Measurements from ENCODE around the gene BANP. TPM values are rescaled to one million over a fixed set of nuclear protein-coding genes. Genes with fewer than 3 reads are reported as not detected.
"Not testable (repeated sequence)": the region's sequence is repeated elsewhere in the genome, so short reads cannot be mapped to it uniquely, and the experiment has no call there.

The BANP gene
- total and polyA plus RNA-seq, 4 experiments from 2014 or later: 10.7 to 72.7 (median 44.1) TPM

DNA sequence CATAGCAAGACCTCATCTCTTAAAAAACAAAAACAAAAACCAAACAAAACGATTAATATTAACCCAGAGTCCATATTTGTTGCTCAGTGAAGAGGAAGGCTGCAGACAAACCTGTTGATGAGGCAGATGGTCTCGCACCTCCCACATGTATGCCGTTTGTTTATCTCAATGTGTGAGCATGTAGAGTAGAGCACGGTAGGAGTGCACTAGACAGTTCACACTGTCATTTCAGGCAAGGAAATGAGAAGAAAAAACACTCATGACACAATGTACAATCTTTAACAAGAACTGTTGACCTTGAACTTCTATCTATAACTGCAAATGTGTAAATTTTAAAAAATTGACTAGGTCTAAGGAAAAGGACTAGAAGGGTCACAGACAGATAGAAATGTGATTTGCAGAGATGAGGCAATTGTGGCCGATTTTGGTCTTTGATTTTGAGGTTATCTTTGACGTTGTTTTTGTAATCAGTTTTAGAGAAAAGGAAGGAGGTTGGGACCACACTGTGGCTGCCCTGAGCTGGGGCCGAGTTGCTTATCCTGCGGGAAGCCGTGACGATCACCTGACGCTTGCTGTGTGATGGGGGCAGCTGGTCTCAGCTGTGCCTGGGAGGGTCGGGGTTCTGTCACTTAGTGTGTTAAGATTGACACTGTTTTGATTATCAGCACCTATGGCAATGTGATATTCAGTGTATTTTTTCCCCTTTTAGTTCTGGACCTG is 28.8 kb downstream of the BANP start:
- H3K9me3 Mint-ChIP-seq; POLR2A ChIA-PET (ENCODE audit: partially characterized antibody); H3K4me1 ChIP-seq (ENCODE audit: insufficient read depth, low read length); H3K27me3 ChIP-seq (ENCODE audit: insufficient read depth, low read length); H3K27ac ChIP-seq (ENCODE audit: low read depth, low read length); intact Hi-C loops (cut with micrococcal nuclease); H3K9me3 ChIP-seq (ENCODE audit: control insufficient read depth in 1 of 2, low read length in 2 of 2); CTCF ChIA-PET (ENCODE audit: partially characterized antibody); H3K27me3 Mint-ChIP-seq; H3K4me3 ChIP-seq (ENCODE audit: low read length in 2 of 2): not testable (repeated sequence)
- peak overlapping the region in 2 of 8 donors; percentile 3 to 54 for H3K4me3 Mint-ChIP-seq
- DNase-seq: peak in 2 of 5 donors; percentile 11 to 25
- peaks cover 11% of the 10 kb centered on the region for H3K36me3 ChIP-seq (ENCODE audit: insufficient read depth, low read length)
- H3K4me1 Mint-ChIP-seq: peaks cover 4 to 55% (median 22%) of the 10 kb centered on the region in 4 donors
- peaks cover 41 to 72% of the 10 kb centered on the region in 2 donors for H3K36me3 Mint-ChIP-seq
- H3K27ac Mint-ChIP-seq: peak overlapping the region in 6 of 7 donors; percentile 44 to 83 (median 60)

DNA sequence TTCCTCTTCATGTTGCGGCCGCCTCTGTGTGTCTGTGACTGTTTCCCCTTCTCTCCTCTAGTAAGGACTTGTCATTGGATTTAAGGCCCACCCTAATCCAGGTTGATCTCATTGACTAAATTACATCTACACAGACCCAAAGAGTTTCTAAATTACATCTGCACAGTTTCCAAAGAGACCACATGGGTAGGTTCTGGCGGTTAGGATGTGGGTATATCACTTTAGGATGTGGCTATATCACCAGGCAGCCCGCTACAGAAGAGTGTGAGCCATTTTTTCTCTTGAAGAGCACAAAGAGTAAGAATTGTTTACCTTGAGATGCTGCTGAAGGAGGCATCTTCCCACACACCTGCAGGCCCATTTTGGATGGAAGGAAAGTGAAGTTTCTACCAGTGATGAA is 30.1 kb downstream of the BANP start:
- H3K9me3 ChIP-seq (ENCODE audit: control insufficient read depth in 1 of 2, low read length in 2 of 2); H3K4me3 ChIP-seq (ENCODE audit: low read length in 2 of 2); H3K27me3 Mint-ChIP-seq; CTCF ChIA-PET (ENCODE audit: partially characterized antibody); H3K27ac ChIP-seq (ENCODE audit: low read depth, low read length); H3K4me1 ChIP-seq (ENCODE audit: insufficient read depth, low read length); POLR2A ChIA-PET (ENCODE audit: partially characterized antibody); H3K27me3 ChIP-seq (ENCODE audit: insufficient read depth, low read length); H3K9me3 Mint-ChIP-seq; intact Hi-C loops (cut with micrococcal nuclease): not testable (repeated sequence)
- peak in 3 of 5 donors; percentile 14 to 42 (median 35) for DNase-seq
- Mint-ChIP-seq H3K4me3 (peak overlapping the region in 2 of 8 donors; percentile 35 to 56), H3K27ac (peak overlapping the region in 4 of 7 donors; percentile 52 to 83 (median 70)), H3K36me3 (peaks cover 38 to 75% of the 10 kb centered on the region in 2 donors), H3K4me1 (peaks cover 3 to 50% (median 21%) of the 10 kb centered on the region in 4 donors)
- H3K36me3 ChIP-seq (ENCODE audit: insufficient read depth, low read length): peaks cover 12% of the 10 kb centered on the region

DNA sequence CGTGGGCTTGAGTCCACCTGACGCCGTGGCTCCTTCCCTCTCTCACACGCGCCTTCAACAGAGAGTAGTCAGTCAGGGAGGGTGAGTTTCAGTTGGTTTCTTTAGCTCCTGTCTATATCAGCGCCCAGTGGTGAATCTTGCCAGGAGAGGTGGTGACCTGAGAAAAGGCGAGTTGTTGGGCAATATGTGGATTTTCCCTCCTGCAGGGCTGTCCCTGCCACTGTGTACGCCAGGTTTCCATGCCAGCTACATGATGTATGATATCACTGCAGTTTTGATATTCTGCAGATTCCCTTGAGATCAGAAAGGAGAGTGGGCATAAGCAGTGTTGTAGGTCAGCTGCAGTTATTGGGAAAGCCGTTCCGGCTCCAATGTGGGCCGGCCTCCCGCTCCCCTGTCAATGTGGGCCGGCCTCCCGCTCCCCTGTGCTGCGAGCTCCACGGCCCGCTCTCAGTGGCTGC is 31.4 kb downstream of the BANP start:
- no peak overlapping the region for H3K27ac Mint-ChIP-seq
- peaks cover 0 to 1% (median 0%) of the 10 kb centered on the region in 8 donors for H3K9me3 Mint-ChIP-seq
- ChIA-PET POLR2A (ENCODE audit: partially characterized antibody) (no interaction called here), CTCF (ENCODE audit: partially characterized antibody) (no interaction called here)
- H3K27me3 ChIP-seq (ENCODE audit: insufficient read depth, low read length): no peaks in the 10 kb centered on the region
- peaks cover 0 to 50% (median 20%) of the 10 kb centered on the region in 4 donors for H3K4me1 Mint-ChIP-seq
- no peaks in the 10 kb centered on the region for H3K9me3 ChIP-seq (ENCODE audit: control insufficient read depth in 1 of 2, low read length in 2 of 2)
- peaks cover 3% of the 10 kb centered on the region for H3K4me1 ChIP-seq (ENCODE audit: insufficient read depth, low read length)
- no peak for DNase-seq
- H3K36me3 ChIP-seq (ENCODE audit: insufficient read depth, low read length): peaks cover 12% of the 10 kb centered on the region
- intact Hi-C loops (cut with micrococcal nuclease): no loop called here
- no peaks in the 10 kb centered on the region for H3K27me3 Mint-ChIP-seq
- no peak overlapping the region for H3K4me3 ChIP-seq (ENCODE audit: low read length in 2 of 2)
- H3K36me3 Mint-ChIP-seq: peaks cover 40 to 74% of the 10 kb centered on the region in 2 donors
- H3K27ac ChIP-seq (ENCODE audit: low read depth, low read length): no peak overlapping the region
- H3K4me3 Mint-ChIP-seq: no peak overlapping the region

DNA sequence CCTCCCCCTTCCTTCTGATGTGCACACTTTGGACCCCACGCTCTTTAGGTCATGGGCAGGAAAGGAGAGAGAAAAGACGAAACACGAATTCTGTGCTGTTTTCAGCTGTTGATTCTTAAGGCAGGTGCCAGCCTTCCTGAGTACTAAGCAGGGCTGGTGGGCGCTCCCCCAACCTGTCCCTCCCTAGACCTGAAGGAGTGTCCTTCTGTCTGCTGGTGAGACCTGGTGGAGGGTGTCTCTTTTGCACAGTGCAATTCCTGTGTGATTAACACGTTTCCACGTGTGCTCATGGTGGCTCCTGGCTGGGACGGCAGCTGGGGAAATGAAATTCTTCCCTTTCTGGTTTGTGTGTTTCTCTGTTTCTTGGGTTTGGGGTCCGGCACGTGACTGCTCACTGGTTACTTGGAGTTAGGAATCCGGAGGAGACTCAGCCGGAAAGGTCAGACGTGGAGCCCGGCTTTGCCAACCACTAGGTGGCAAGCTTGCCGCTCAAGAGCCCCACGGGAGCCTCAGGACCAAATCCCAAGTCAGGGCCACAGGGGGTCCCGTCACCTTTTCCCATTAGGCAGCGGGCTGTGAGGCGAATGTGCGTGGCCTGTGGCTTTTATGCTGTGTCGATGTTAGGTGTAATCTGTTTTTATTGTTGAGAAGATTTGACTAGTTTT is 32.0 kb downstream of the BANP start:
- H3K9me3 ChIP-seq (ENCODE audit: control insufficient read depth in 1 of 2, low read length in 2 of 2); H3K9me3 Mint-ChIP-seq; H3K27ac Mint-ChIP-seq; intact Hi-C loops (cut with micrococcal nuclease); H3K4me1 ChIP-seq (ENCODE audit: insufficient read depth, low read length); H3K4me3 ChIP-seq (ENCODE audit: low read length in 2 of 2); POLR2A ChIA-PET (ENCODE audit: partially characterized antibody); H3K4me3 Mint-ChIP-seq; H3K27ac ChIP-seq (ENCODE audit: low read depth, low read length); CTCF ChIA-PET (ENCODE audit: partially characterized antibody); H3K27me3 Mint-ChIP-seq; DNase-seq; H3K27me3 ChIP-seq (ENCODE audit: insufficient read depth, low read length): not testable (repeated sequence)
- peaks cover 12% of the 10 kb centered on the region for H3K36me3 ChIP-seq (ENCODE audit: insufficient read depth, low read length)
- Mint-ChIP-seq H3K4me1 (peaks cover 0 to 49% (median 20%) of the 10 kb centered on the region in 4 donors), H3K36me3 (peaks cover 40 to 75% of the 10 kb centered on the region in 2 donors)

DNA sequence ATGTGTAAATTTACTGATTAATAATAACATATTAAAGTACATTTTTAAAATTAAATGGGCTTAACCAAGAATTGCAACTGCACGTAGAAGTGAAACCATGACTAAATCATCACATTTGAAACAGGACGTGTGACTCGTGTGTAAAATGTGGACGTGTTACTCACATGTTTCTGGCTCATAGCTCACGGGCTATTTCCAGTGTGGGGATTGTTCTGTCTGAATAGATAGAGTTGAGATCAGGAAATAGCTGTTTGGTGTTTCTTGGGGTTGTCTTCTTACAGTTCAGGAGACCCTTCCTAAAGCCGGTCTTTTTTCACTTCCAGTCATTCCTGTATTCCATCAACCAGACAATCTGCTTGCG is 32.5 kb downstream of the BANP start:
- H3K4me1 ChIP-seq (ENCODE audit: insufficient read depth, low read length); intact Hi-C loops (cut with micrococcal nuclease); H3K9me3 ChIP-seq (ENCODE audit: control insufficient read depth in 1 of 2, low read length in 2 of 2); H3K4me3 ChIP-seq (ENCODE audit: low read length in 2 of 2); DNase-seq; H3K9me3 Mint-ChIP-seq; H3K27ac ChIP-seq (ENCODE audit: low read depth, low read length); H3K4me3 Mint-ChIP-seq; H3K27me3 ChIP-seq (ENCODE audit: insufficient read depth, low read length); POLR2A ChIA-PET (ENCODE audit: partially characterized antibody); H3K27me3 Mint-ChIP-seq; H3K27ac Mint-ChIP-seq; CTCF ChIA-PET (ENCODE audit: partially characterized antibody): not testable (repeated sequence)
- peaks cover 12% of the 10 kb centered on the region for H3K36me3 ChIP-seq (ENCODE audit: insufficient read depth, low read length)
- H3K36me3 Mint-ChIP-seq: peaks cover 41 to 72% of the 10 kb centered on the region in 2 donors
- H3K4me1 Mint-ChIP-seq: peaks cover 0 to 45% (median 20%) of the 10 kb centered on the region in 4 donors

DNA sequence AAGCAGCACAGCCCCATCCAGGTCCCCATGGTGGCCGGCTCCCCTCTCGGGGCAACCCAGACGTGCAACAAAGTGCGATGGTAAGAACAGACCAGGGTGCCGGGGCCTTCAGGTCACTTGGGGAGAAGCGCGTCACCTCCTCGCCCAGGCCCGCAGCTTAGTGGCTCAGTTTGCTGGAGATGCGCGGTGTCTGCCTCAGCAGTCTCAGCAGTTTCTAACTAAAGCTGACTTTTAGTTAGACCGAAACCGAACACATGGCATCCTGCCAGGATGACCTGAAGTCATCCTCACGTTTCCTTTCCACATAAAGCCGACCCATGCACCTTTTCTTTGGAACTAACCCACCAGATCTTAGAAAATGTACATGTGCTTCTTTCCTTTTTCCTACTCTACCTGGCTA is 32.9 kb downstream of the BANP start:
- H3K4me3 Mint-ChIP-seq; H3K27me3 ChIP-seq (ENCODE audit: insufficient read depth, low read length); H3K27ac ChIP-seq (ENCODE audit: low read depth, low read length); H3K9me3 Mint-ChIP-seq; DNase-seq; POLR2A ChIA-PET (ENCODE audit: partially characterized antibody); H3K9me3 ChIP-seq (ENCODE audit: control insufficient read depth in 1 of 2, low read length in 2 of 2); CTCF ChIA-PET (ENCODE audit: partially characterized antibody); H3K4me1 ChIP-seq (ENCODE audit: insufficient read depth, low read length); intact Hi-C loops (cut with micrococcal nuclease); H3K27me3 Mint-ChIP-seq; H3K4me3 ChIP-seq (ENCODE audit: low read length in 2 of 2); H3K27ac Mint-ChIP-seq: not testable (repeated sequence)
- peaks cover 41 to 72% of the 10 kb centered on the region in 2 donors for H3K36me3 Mint-ChIP-seq
- H3K36me3 ChIP-seq (ENCODE audit: insufficient read depth, low read length): peaks cover 12% of the 10 kb centered on the region
- peaks cover 0 to 40% (median 18%) of the 10 kb centered on the region in 4 donors for H3K4me1 Mint-ChIP-seq

DNA sequence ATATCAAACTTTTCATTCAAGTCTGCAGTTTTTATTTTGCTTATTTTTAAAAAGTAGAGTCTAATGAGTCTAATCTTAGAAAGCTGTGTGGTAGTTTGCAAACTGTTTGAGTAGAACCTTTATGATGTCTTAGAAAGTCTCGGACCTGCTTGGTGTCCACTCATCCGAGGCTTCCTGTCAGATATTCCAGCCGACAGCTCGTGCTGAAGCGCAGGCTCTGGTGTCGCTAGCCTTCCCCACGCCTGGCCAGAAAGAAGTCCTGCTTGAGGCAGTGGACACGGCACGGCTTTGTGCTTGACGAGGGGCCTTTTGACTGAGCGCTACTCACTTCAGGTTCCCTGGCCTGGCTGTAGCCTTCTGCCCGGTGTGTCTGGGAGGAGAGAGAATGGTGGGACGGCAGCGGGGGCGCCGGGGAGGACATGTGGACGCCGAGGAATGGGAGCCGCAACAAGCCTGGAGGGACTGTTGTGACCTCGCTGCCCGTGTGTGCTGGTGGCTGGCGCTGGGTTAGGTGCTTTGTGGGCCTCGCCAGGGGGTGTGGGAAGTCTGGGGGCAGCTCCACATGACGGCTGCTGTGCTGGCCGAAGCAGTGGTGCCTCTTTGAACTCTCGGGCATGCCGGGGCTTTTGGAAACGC is 33.5 kb downstream of the BANP start:
- Histone ChIP-seq H3K27me3 (ENCODE audit: insufficient read depth, low read length) (no peaks in the 10 kb centered on the region), H3K4me3 (ENCODE audit: low read length in 2 of 2) (no peak overlapping the region), H3K36me3 (ENCODE audit: insufficient read depth, low read length) (peaks cover 12% of the 10 kb centered on the region), H3K4me1 (ENCODE audit: insufficient read depth, low read length) (no peaks in the 10 kb centered on the region), H3K27ac (ENCODE audit: low read depth, low read length) (no peak overlapping the region), H3K9me3 (ENCODE audit: control insufficient read depth in 1 of 2, low read length in 2 of 2) (no peaks in the 10 kb centered on the region)
- no peak overlapping the region for H3K4me3 Mint-ChIP-seq
- ChIA-PET POLR2A (ENCODE audit: partially characterized antibody) (no interaction called here), CTCF (ENCODE audit: partially characterized antibody) (no interaction called here)
- H3K4me1 Mint-ChIP-seq: peaks cover 0 to 35% (median 16%) of the 10 kb centered on the region in 4 donors
- H3K27me3 Mint-ChIP-seq: no peaks in the 10 kb centered on the region
- DNase-seq: no peak
- peaks cover 0 to 1% (median 0%) of the 10 kb centered on the region in 8 donors for H3K9me3 Mint-ChIP-seq
- no peak overlapping the region for H3K27ac Mint-ChIP-seq
- peaks cover 43 to 69% of the 10 kb centered on the region in 2 donors for H3K36me3 Mint-ChIP-seq
- intact Hi-C loops (cut with micrococcal nuclease): no loop called here

Data from CD4-positive, alpha-beta memory T cell (primary cell).